PC-3 (cell line): ENCODE measurements around the gene SLC6A18. TPM values are rescaled to one million over a fixed set of nuclear protein-coding genes. Genes with fewer than 3 reads are reported as not detected.

Experiments used
- ATAC-seq: fragments of 200-7000 bp; cut with Tn5 transposase; 2 replicates; pipeline ENCODE4 v1.9.1; 2020; ENCODE audit warnings: mild to moderate bottlenecking, moderate library complexity
- BruUV-seq: library from RNA; stranded (reverse); fragments of 400-500 nt; replicated peaks from 2 replicates; lab custom pipeline; 2021; lab: Mats Ljungman, UMichigan
- CTCF ChIA-PET: fragments of 300-600 bp; sonication (Branson Sonifier 250); formaldehyde crosslinking; loops from one replicate; lab custom pipeline; 2022; ENCODE audit warnings: antibody characterized with exemption; lab: Charles Lee
- POLR2A ChIA-PET: fragments of 300-600 bp; sonication (Branson Sonifier 250); formaldehyde crosslinking; loops from one replicate; lab custom pipeline; 2022; ENCODE audit warnings: antibody characterized with exemption; ENCODE audit not compliant: unreplicated experiment; lab: Charles Lee
- DNase-seq: peaks from one replicate; pipeline ENCODE4 v3.0.0-alpha.2; 2015
- H2AFZ ChIP-seq: fragments of 300-600 bp; sonication (generic); 2 replicates; pipeline ENCODE4 v1.6.0; 2016; ENCODE audit warnings: antibody characterized with exemption, low read length
- H3F3A ChIP-seq: fragments of 300-600 bp; sonication (generic); one replicate; pipeline ENCODE4 v1.6.0; 2017; ENCODE audit warnings: antibody characterized with exemption, low read length, control low read depth, mild to moderate bottlenecking; ENCODE audit not compliant: unreplicated experiment
- H3K27ac ChIP-seq: fragments of 300-600 bp; sonication (generic); 2 replicates; pipeline ENCODE4 v1.5.1; 2016; ENCODE audit warnings: mild to moderate bottlenecking, low read length
- H3K27me3 ChIP-seq: fragments of 300-600 bp; sonication (generic); 2 replicates; pipeline ENCODE4 v1.6.1; 2016; ENCODE audit warnings: low read length, mixed read lengths
- H3K36me3 ChIP-seq: fragments of 300-600 bp; sonication (generic); 2 replicates; pipeline ENCODE4 v1.6.1; 2016; ENCODE audit warnings: low read depth, mixed run types, low read length, mixed read lengths
- H3K4me1 ChIP-seq: fragments of 300-600 bp; sonication (generic); 2 replicates; pipeline ENCODE4 v1.5.1; 2016; ENCODE audit warnings: low read length; ENCODE audit not compliant: insufficient read depth
- H3K4me2 ChIP-seq: fragments of 300-600 bp; sonication (generic); 2 replicates; pipeline ENCODE4 v1.6.0; 2016; ENCODE audit warnings: low read length
- H3K4me3 ChIP-seq: fragments of 300-600 bp; sonication (generic); 2 replicates; pipeline ENCODE4 v1.5.1; 2016; ENCODE audit warnings: mild to moderate bottlenecking, low read length, mixed read lengths
- H3K79me2 ChIP-seq: fragments of 300-600 bp; sonication (generic); 2 replicates; pipeline ENCODE4 v1.6.1; 2017; ENCODE audit warnings: low read length, mixed read lengths
- H3K9ac ChIP-seq: fragments of 300-600 bp; sonication (generic); 2 replicates; pipeline ENCODE4 v1.6.0; 2016; ENCODE audit warnings: mild to moderate bottlenecking, low read length
- H3K9me2 ChIP-seq: fragments of 300-600 bp; sonication (generic); replicated peaks from 2 replicates; pipeline ENCODE4 v1.6.1; 2016; ENCODE audit warnings: mixed run types, low read length, mixed read lengths
- H3K9me3 ChIP-seq: fragments of 300-600 bp; sonication (generic); 2 replicates; pipeline ENCODE4 v1.6.1; 2016; ENCODE audit warnings: low read length, mixed read lengths
- H4K20me1 ChIP-seq: fragments of 300-600 bp; sonication (generic); 2 replicates; pipeline ENCODE4 v1.6.1; 2016; ENCODE audit warnings: low read length, mixed read lengths
- EZH2 ChIP-seq: fragments of 300-600 bp; sonication (generic); IDR thresholded peaks from one replicate; pipeline ENCODE4 v1.6.1; 2017; ENCODE audit warnings: antibody characterized with exemption, mild to moderate bottlenecking, low read length; ENCODE audit not compliant: unreplicated experiment
- EZH2phosphoT487 ChIP-seq: fragments of 300-600 bp; sonication (generic); IDR thresholded peaks from 2 replicates; pipeline ENCODE4 v1.6.1; 2018; ENCODE audit warnings: mild to moderate bottlenecking, antibody characterized with exemption, low read length, borderline replicate concordance
- intact Hi-C: fragments of 100-400 bp; cut with micrococcal nuclease; formaldehyde crosslinking; loops from 2 replicates; pipeline ENCODE4 v1.9.0; 2023
- total RNA-seq: library from RNA; depleted of rRNA; stranded (reverse); fragments of >200 nt; gene quantifications from 2 replicates; pipeline ENCODE4 v1.2.3, GENCODE V29; 2014
- TF ChIP-seq, protein P1 (sequence below): fragments of 300-600 bp; sonication (generic); conservative IDR thresholded peaks from 2 replicates; pipeline ENCODE4 v1.5.1; 2017; ENCODE audit warnings: antibody characterized with exemption, low read depth, mild to moderate bottlenecking, low read length

SLC6A18 gene
- total RNA-seq, 1 experiment from 2014 or later = not detected

DNA sequence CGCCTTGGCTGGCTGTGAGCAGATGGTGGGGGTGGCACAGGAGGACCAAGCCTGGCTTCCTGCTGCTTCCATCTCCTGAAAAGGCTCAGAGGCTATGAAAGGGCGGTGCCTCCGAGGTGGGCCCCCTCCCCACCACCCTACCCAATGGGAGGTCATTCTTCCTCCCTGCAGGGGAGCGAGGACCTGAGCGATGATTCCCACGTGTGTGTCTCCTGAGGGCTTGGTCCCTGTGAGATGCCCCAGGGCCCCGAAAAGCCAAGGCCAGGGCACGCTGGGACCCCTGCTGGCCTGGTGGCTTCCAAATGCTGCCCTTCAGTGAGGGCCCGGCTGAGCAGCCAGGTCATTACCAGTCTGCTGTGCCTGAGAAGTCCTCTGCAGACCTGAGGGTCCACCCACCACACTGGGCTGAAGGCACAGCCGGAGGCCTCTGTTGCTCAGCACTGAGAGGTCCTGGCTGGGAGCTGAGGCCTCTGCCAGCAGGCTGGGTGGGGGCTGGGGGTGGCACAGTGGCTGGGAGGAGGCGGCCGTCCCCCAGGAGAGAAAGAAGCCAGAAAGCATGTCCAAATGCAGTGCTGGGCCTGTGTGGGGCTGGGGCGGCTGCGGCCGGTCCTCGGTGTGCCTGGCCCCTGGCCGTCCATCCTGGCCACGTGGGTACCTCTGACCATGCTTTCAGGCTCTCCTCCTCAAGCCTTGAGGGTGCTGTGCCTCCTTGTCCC, 37.8 kb upstream of the SLC6A18 start:
- intact Hi-C loops = no loop called here
- BruUV-seq = no TSS peak
- Histone ChIP-seq H3K79me2 (no peaks in the 10 kb centered on the region), H3K4me1 (no peaks in the 10 kb centered on the region), H3K9me3 (no peaks in the 10 kb centered on the region), H3K4me3 (no peak overlapping the region), H3K36me3 (no peaks in the 10 kb centered on the region), H3K9ac (no peak overlapping the region), H3K27ac (no peak overlapping the region), H3F3A (no peaks in the 10 kb centered on the region), H3K4me2 (no peak overlapping the region), H3K27me3 (peaks cover 39% of the 10 kb centered on the region), H3K9me2 (no peaks in the 10 kb centered on the region), H2AFZ (no peak overlapping the region), H4K20me1 (no peaks in the 10 kb centered on the region)
- no peak for DNase-seq
- CTCF ChIA-PET = interaction anchor here (0.6 kb wide), 1 partner anchor 69 kb away, joined by 3 read pairs; no protein-coding TSS in a partner anchor
- no peak for ATAC-seq
- POLR2A ChIA-PET = no interaction called here
- TF ChIP-seq, protein P1, sequence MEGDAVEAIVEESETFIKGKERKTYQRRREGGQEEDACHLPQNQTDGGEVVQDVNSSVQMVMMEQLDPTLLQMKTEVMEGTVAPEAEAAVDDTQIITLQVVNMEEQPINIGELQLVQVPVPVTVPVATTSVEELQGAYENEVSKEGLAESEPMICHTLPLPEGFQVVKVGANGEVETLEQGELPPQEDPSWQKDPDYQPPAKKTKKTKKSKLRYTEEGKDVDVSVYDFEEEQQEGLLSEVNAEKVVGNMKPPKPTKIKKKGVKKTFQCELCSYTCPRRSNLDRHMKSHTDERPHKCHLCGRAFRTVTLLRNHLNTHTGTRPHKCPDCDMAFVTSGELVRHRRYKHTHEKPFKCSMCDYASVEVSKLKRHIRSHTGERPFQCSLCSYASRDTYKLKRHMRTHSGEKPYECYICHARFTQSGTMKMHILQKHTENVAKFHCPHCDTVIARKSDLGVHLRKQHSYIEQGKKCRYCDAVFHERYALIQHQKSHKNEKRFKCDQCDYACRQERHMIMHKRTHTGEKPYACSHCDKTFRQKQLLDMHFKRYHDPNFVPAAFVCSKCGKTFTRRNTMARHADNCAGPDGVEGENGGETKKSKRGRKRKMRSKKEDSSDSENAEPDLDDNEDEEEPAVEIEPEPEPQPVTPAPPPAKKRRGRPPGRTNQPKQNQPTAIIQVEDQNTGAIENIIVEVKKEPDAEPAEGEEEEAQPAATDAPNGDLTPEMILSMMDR = no peak
- TF ChIP-seq EZH2 (no peak), EZH2phosphoT487 (no peak)

DNA sequence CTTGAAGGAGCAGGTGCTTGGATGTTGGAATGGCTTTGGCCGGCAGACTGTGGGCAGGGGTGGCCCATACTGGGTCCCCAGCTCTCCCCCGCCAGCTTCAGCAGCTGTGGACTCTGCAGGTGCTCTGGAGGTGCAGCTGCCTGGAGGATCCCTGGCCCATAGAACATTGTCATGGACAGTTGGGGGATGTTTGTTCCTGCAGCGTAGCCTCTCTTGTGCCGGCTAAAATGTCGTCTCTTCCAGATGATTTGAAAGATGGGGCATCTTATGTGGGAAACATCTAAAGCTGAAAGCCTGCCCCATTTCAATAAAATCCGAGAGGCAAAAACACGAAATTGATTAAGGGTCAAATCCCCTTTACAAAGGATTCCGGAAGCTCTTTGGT, 37.2 kb upstream of the SLC6A18 start:
- H3K4me3 ChIP-seq = no peak overlapping the region
- CTCF ChIA-PET = no interaction called here
- ATAC-seq (no peak), DNase-seq (no peak)
- POLR2A ChIA-PET = no interaction called here
- no peaks in the 10 kb centered on the region for H3K36me3 ChIP-seq
- no peaks in the 10 kb centered on the region for H3K79me2 ChIP-seq
- no peaks in the 10 kb centered on the region for H3K4me1 ChIP-seq
- H2AFZ ChIP-seq = no peak overlapping the region
- H3F3A ChIP-seq = no peaks in the 10 kb centered on the region
- no peak overlapping the region for H3K4me2 ChIP-seq
- H3K9me3 ChIP-seq = no peaks in the 10 kb centered on the region
- no peak overlapping the region for H3K27ac ChIP-seq
- H4K20me1 ChIP-seq = no peaks in the 10 kb centered on the region
- intact Hi-C loops = no loop called here
- H3K9me2 ChIP-seq = no peaks in the 10 kb centered on the region
- BruUV-seq = no TSS peak
- H3K9ac ChIP-seq = no peak overlapping the region
- TF ChIP-seq, protein P1 = no peak
- TF ChIP-seq EZH2 (no peak), EZH2phosphoT487 (no peak)
- peaks cover 39% of the 10 kb centered on the region for H3K27me3 ChIP-seq

DNA sequence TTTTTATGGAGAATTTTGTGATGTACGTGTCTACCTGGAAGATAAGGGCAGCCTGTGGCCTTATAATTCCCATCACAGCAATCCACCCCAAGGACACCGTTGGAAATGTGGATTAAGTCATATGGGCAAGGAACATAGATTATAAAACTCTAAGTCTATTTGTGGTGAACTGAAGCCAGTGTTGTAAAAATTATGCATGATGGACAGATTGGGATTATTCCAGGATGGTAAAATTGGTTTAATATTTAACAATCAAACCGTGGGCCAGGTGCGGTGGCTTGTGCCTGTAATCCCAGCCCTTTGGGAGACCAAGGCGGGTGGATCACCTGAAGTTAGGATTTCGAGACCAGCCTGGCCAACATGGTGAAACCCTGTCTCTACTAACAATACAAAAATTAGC, 36.7 kb upstream of the SLC6A18 start:
- H3K79me2 ChIP-seq = no peaks in the 10 kb centered on the region
- BruUV-seq = no TSS peak
- ChIA-PET CTCF (no interaction called here), POLR2A (no interaction called here)
- TF ChIP-seq, protein P1 = no peak
- no peak for TF ChIP-seq EZH2phosphoT487
- TF ChIP-seq EZH2 = no peak
- intact Hi-C loops = no loop called here
- H3K27ac ChIP-seq = no peak overlapping the region
- no peaks in the 10 kb centered on the region for H3K4me1 ChIP-seq
- H3F3A ChIP-seq = no peaks in the 10 kb centered on the region
- H3K9ac ChIP-seq = no peak overlapping the region
- H4K20me1 ChIP-seq = no peaks in the 10 kb centered on the region
- H3K9me3 ChIP-seq = no peaks in the 10 kb centered on the region
- no peak overlapping the region for H2AFZ ChIP-seq
- no peak overlapping the region for H3K4me2 ChIP-seq
- no peaks in the 10 kb centered on the region for H3K9me2 ChIP-seq
- H3K4me3 ChIP-seq = no peak overlapping the region
- DNase-seq = no peak
- H3K36me3 ChIP-seq = no peaks in the 10 kb centered on the region
- peaks cover 39% of the 10 kb centered on the region for H3K27me3 ChIP-seq
- no peak for ATAC-seq
